Esophagus muscularis mucosa (tissue), 4 donors: ENCODE measurements around the gene NBEA. TPM values are rescaled to one million over a fixed set of nuclear protein-coding genes. Genes with fewer than 3 reads are reported as not detected.
A peak's percentile ranks its signal among the peaks of the same experiment; 100 is the strongest.

Source experiments
- DNase-seq: peaks from one replicate; pipeline ENCODE4 v3.0.0-alpha.2; 2017; ENCODE audit errors: extremely low spot score
- H3K27ac ChIP-seq, 4 donors: fragments of 200-600 bp; sonication (generic); replicated peaks in 1 of 4; 1 replicate in 3 of 4; 2 replicates in 1 of 4; pipeline ENCODE4 v1.5.1; 2016 to 2019; ENCODE audit warnings: mild to moderate bottlenecking in 1 of 4
- H3K27me3 ChIP-seq, 4 donors: fragments of 200-600 bp; sonication (generic); one replicate each; pipeline versions ENCODE4 v1.5.1 to v1.6.0; 2016 to 2019
- H3K36me3 ChIP-seq, 4 donors: fragments of 200-600 bp; sonication (generic); one replicate each; pipeline ENCODE4 v1.5.1; 2016 to 2019
- H3K4me1 ChIP-seq, 4 donors: fragments of 200-600 bp; sonication (generic); one replicate each; pipeline ENCODE4 v1.5.1; 2016 to 2019
- H3K4me3 ChIP-seq, 4 donors: fragments of 200-600 bp; sonication (generic); 1 replicate in 2 of 4; 2 replicates in 2 of 4; pipeline ENCODE4 v1.5.1; 2016 to 2019; ENCODE audit warnings: mild to moderate bottlenecking in 4 of 4, moderate library complexity in 1 of 4
- H3K9me3 ChIP-seq, 4 donors: fragments of 200-600 bp; sonication (generic); 1 replicate in 3 of 4; 2 replicates in 1 of 4; pipeline ENCODE4 v1.5.1; 2016 to 2019
- CTCF ChIP-seq, 3 experiments: fragments of 200-600 bp in 2 of 3; fragments of 450-650 bp in 1 of 3; sonication (generic) in 2 of 3; IDR thresholded peaks; one replicate each; pipeline ENCODE4 v1.5.1; 2017 to 2019; ENCODE audit warnings: antibody characterized with exemption in 3 of 3, mild to moderate bottlenecking in 2 of 3, moderate library complexity in 1 of 3
- EP300 ChIP-seq: sonication (generic); formaldehyde crosslinking; IDR thresholded peaks from one replicate; pipeline ENCODE4 v1.6.1; 2017; ENCODE audit warnings: antibody characterized with exemption
- POLR2A ChIP-seq: fragments of 450-650 bp; IDR thresholded peaks from one replicate; pipeline ENCODE4 v1.6.1; 2017; ENCODE audit warnings: antibody characterized with exemption, moderate library complexity, mild to moderate bottlenecking, low read depth
- POLR2AphosphoS5 ChIP-seq, 2 donors: sonication (generic); formaldehyde crosslinking; IDR thresholded peaks; one replicate each; pipeline ENCODE4 v1.6.1; 2017; ENCODE audit warnings: antibody characterized with exemption in 2 of 2
- WGBS: methylation state at CpG from one replicate; pipeline ENCODE4 v1.1.5; 2018; 5-methylcytosine and 5-hydroxymethylcytosine counted together
- intact Hi-C: fragments of 100-400 bp; cut with DNase I; formaldehyde crosslinking; loops from one replicate; pipeline ENCODE4 v1.15.1; 2023
- total RNA-seq, 4 donors: library from RNA; depleted of rRNA; stranded (reverse); fragments of >200 nt; gene quantifications; one replicate each; pipeline versions ENCODE4 v1.1.0 to v1.2.1, GENCODE V29; 2016

Gene NBEA
- total RNA-seq, result 10 to 100 TPM; 21.0 to 30.8 (median 25.0) TPM

GRCh38 chr13:34941835-34942731, at the start of gene NBEA:
Gene NBEA, plus strand, starts transcription at chr13:34942270. Its CDS starts 551 bp downstream, at chr13:34942821.
- Histone ChIP-seq H3K9me3 (no peaks in the 10 kb centered on the region), H3K4me1 (peaks cover 11 to 42% (median 34%) of the 10 kb centered on the region in 4 donors), H3K4me3 (peak within 1 kb of the TSS; percentile 84 to 95 (median 92)), H3K27ac (peak within 1 kb of the TSS; percentile 79 to 92 (median 87)), H3K36me3 (no peaks in the 10 kb centered on the region), H3K27me3 (no peaks in the 10 kb centered on the region)
- intact Hi-C loops, result loop anchor here (10.0 kb wide), 1 partner anchor 853 kb away; no protein-coding TSS in a partner anchor
- peak; percentile 95 for DNase-seq
- TF ChIP-seq EP300, result no peak
- no peak for TF ChIP-seq POLR2A
- peak; percentile 58 to 68 for TF ChIP-seq POLR2AphosphoS5 (IDR thresholded peaks at IDR 0.05)
- peak in 2 of 3 experiments; percentile 32 to 60 for TF ChIP-seq CTCF (IDR thresholded peaks at IDR 0.05)
- 0% methylated on average over 7 of the region's 76 CpGs for WGBS

- no peak overlapping the region for H3K4me3 ChIP-seq
- no peaks in the 10 kb centered on the region for H3K27me3 ChIP-seq
- no peak overlapping the region for H3K27ac ChIP-seq
- DNase-seq, result no peak
- no peaks in the 10 kb centered on the region for H3K36me3 ChIP-seq
- 83% methylated on average over 3 of the region's 3 CpGs for WGBS
- H3K4me1 ChIP-seq, result no peaks in the 10 kb centered on the region
- no peak for TF ChIP-seq POLR2AphosphoS5 (IDR thresholded peaks at IDR 0.05)
- no peak for TF ChIP-seq POLR2A
- no peak for TF ChIP-seq CTCF (IDR thresholded peaks at IDR 0.05)
- no peak for TF ChIP-seq EP300
- intact Hi-C loops, result no loop called here
- H3K9me3 ChIP-seq, result no peaks in the 10 kb centered on the region
Observed at GRCh38 chr13:34894756-34895155, 47.3 kb upstream of the NBEA start.

GRCh38 chr13:34897220-34897619, 44.9 kb upstream of the NBEA start:
- no peaks in the 10 kb centered on the region for H3K27me3 ChIP-seq
- no peaks in the 10 kb centered on the region for H3K4me1 ChIP-seq
- intact Hi-C loops, result no loop called here
- no peaks in the 10 kb centered on the region for H3K36me3 ChIP-seq
- H3K4me3 ChIP-seq, result no peak overlapping the region
- WGBS, result 91% methylated on average over 3 of the region's 3 CpGs
- H3K27ac ChIP-seq, result no peak overlapping the region
- DNase-seq, result no peak
- TF ChIP-seq POLR2AphosphoS5 (IDR thresholded peaks at IDR 0.05) (no peak), EP300 (no peak), CTCF (IDR thresholded peaks at IDR 0.05) (no peak), POLR2A (no peak)
- H3K9me3 ChIP-seq, result no peaks in the 10 kb centered on the region

GRCh38 chr13:34899888-34900287, 42.2 kb upstream of the NBEA start:
- TF ChIP-seq EP300 (no peak), POLR2A (no peak), POLR2AphosphoS5 (IDR thresholded peaks at IDR 0.05) (no peak), CTCF (IDR thresholded peaks at IDR 0.05) (no peak)
- no peaks in the 10 kb centered on the region for H3K4me1 ChIP-seq
- H3K27me3 ChIP-seq, result no peaks in the 10 kb centered on the region
- H3K9me3 ChIP-seq, result no peaks in the 10 kb centered on the region
- H3K27ac ChIP-seq, result no peak overlapping the region
- H3K36me3 ChIP-seq, result no peaks in the 10 kb centered on the region
- 64% methylated on average over 6 of the region's 6 CpGs for WGBS
- H3K4me3 ChIP-seq, result no peak overlapping the region
- intact Hi-C loops, result no loop called here
- DNase-seq, result no peak
